Right lobe of liver (tissue), 4 donors: ENCODE measurements around the gene NPPC.

ENCODE experiments used
- CTCF ChIP-seq, 4 donors: fragments of 200-600 bp in 3 of 4; fragments of 450-650 bp in 1 of 4; IDR thresholded peaks; one replicate each; pipeline versions ENCODE4 v1.5.1 to v1.8.0; 2016 to 2022; ENCODE audit warnings: antibody characterized with exemption in 4 of 4, mild to moderate bottlenecking in 2 of 4
- POLR2A ChIP-seq: fragments of 450-650 bp; IDR thresholded peaks from one replicate; pipeline ENCODE4 v1.6.1; 2017; ENCODE audit warnings: antibody characterized with exemption, mild to moderate bottlenecking
- donor health status: DM: no; HTN: no; CAD: no.
- donor health status: DM: no; HTN: no; CAD: no.
- donor health status: DM: no; HTN: yes; CAD: no.

- TF ChIP-seq POLR2A, result no peak
- TF ChIP-seq CTCF (IDR thresholded peaks at IDR 0.05), result no peak
Measured at GRCh38 chr2:231930593-231931281, 4.5 kb upstream of the NPPC start.
